ENCODE data around the gene ANO1.
"Not testable (repeated sequence)": the region's sequence is repeated elsewhere in the genome, so short reads cannot be mapped to it uniquely, and the experiment has no call there.

ANO1 gene

GRCh38 chr11:70218076-70218475 lies 140.0 kb downstream of the ANO1 start:
- not testable (repeated sequence) for DNase-seq

GRCh38 chr11:70220136-70220535 lies 142.0 kb downstream of the ANO1 start:
- no peak for DNase-seq

- DNase-seq: no peak
Measured at GRCh38 chr11:70220920-70221319, 142.8 kb downstream of the ANO1 start.

- DNase-seq: no peak
Measured at GRCh38 chr11:70225681-70226177, 147.6 kb downstream of the ANO1 start.

- DNase-seq: no peak
Measured at GRCh38 chr11:70226183-70226582, 148.1 kb downstream of the ANO1 start.

GRCh38 chr11:70226967-70227366 lies 148.8 kb downstream of the ANO1 start:
- no peak for DNase-seq

GRCh38 chr11:70229737-70230136 lies 151.6 kb downstream of the ANO1 start:
- DNase-seq: no peak

- DNase-seq: no peak
Measured at GRCh38 chr11:70230151-70230839, 152.2 kb downstream of the ANO1 start.

GRCh38 chr11:70230840-70231710 lies 153.0 kb downstream of the ANO1 start:
- no peak for DNase-seq

- no peak for DNase-seq
Measured at GRCh38 chr11:70233034-70233433, 154.9 kb downstream of the ANO1 start.

GRCh38 chr11:70233511-70233934 lies 155.4 kb downstream of the ANO1 start:
- no peak for DNase-seq

GRCh38 chr11:70233962-70234361 lies 155.8 kb downstream of the ANO1 start:
- no peak for DNase-seq

Data from stimulated activated CD4-positive, alpha-beta T cell treated with anti-CD3 and anti-CD28 coated beads, Interleukin-4, amount 100 ng/mL, for 1 hour (primary cell).